GM23338 (cell line): ENCODE results near the gene RFFL. TPM values are rescaled to one million over a fixed set of nuclear protein-coding genes. Genes with fewer than 3 reads are reported as not detected.

ENCODE experiments used
- CREB1 ChIP-seq: fragments of 250-450 bp; sonication (Bioruptor Pico); IDR thresholded peaks from 2 replicates; pipeline ENCODE4 v1.5.0; 2020; ENCODE audit warnings: low read depth, mild to moderate bottlenecking, moderate library complexity
- EZH2 ChIP-seq: fragments of 200-600 bp; sonication (generic); IDR thresholded peaks from one replicate; pipeline ENCODE4 v1.8.0; 2017; ENCODE audit warnings: antibody characterized with exemption, mild to moderate bottlenecking, low read depth; ENCODE audit not compliant: unreplicated experiment
- EZH2phosphoT487 ChIP-seq: fragments of 200-600 bp; sonication (generic); IDR thresholded peaks from one replicate; pipeline ENCODE4 v1.8.1; 2018; ENCODE audit warnings: antibody characterized with exemption; ENCODE audit not compliant: unreplicated experiment
- JUNB ChIP-seq: IDR thresholded peaks from one replicate; pipeline ENCODE4 v1.6.1; 2016; ENCODE audit warnings: antibody characterized with exemption; ENCODE audit not compliant: unreplicated experiment
- NANOG ChIP-seq: IDR thresholded peaks from 2 replicates; pipeline ENCODE4 v1.6.1; 2016; ENCODE audit warnings: antibody characterized with exemption, borderline replicate concordance
- POLR2AphosphoS5 ChIP-seq: IDR thresholded peaks from 2 replicates; pipeline ENCODE4 v1.6.1; 2016; ENCODE audit warnings: antibody characterized with exemption, low read depth
- STAT1 ChIP-seq: IDR thresholded peaks from one replicate; pipeline ENCODE4 v1.6.1; 2016; ENCODE audit warnings: antibody characterized with exemption; ENCODE audit not compliant: unreplicated experiment
- ZNF114 ChIP-seq: fragments of 250-450 bp; sonication (Bioruptor Pico); IDR thresholded peaks from 2 replicates; pipeline ENCODE4 v1.5.0; 2020; ENCODE audit warnings: mild to moderate bottlenecking, moderate library complexity
- ZNF331 ChIP-seq: fragments of 250-450 bp; sonication (Bioruptor Pico); IDR thresholded peaks from 2 replicates; pipeline ENCODE4 v1.5.0; 2020; ENCODE audit warnings: low read depth, mild to moderate bottlenecking, moderate library complexity
- ZNF462 ChIP-seq: fragments of 250-450 bp; sonication (Bioruptor Pico); IDR thresholded peaks from 2 replicates; pipeline ENCODE4 v1.5.0; 2020; ENCODE audit warnings: mild to moderate bottlenecking, moderate library complexity
- polyA plus RNA-seq: library from polyadenylated mRNA; unstranded; fragments of >200 nt; fragmentation: Nextera tagmentation; extraction: Ambion mirVana; gene quantifications from 2 replicates; pipeline ENCODE4 v1.2.1, GENCODE V29; 2016
- total RNA-seq: library from RNA; depleted of rRNA; stranded (reverse); fragments of >200 nt; shearing (Covaris generic); gene quantifications from 2 replicates; pipeline ENCODE4 v1.2.3, GENCODE V29; 2014
- TF ChIP-seq, protein P1 (sequence below): IDR thresholded peaks from one replicate; pipeline ENCODE4 v1.6.1; 2018; ENCODE audit warnings: antibody characterized with exemption; ENCODE audit not compliant: unreplicated experiment

Gene RFFL
- total and polyA plus RNA-seq, 2 experiments from 2014 or later: 4.1 to 22.2 TPM

DNA sequence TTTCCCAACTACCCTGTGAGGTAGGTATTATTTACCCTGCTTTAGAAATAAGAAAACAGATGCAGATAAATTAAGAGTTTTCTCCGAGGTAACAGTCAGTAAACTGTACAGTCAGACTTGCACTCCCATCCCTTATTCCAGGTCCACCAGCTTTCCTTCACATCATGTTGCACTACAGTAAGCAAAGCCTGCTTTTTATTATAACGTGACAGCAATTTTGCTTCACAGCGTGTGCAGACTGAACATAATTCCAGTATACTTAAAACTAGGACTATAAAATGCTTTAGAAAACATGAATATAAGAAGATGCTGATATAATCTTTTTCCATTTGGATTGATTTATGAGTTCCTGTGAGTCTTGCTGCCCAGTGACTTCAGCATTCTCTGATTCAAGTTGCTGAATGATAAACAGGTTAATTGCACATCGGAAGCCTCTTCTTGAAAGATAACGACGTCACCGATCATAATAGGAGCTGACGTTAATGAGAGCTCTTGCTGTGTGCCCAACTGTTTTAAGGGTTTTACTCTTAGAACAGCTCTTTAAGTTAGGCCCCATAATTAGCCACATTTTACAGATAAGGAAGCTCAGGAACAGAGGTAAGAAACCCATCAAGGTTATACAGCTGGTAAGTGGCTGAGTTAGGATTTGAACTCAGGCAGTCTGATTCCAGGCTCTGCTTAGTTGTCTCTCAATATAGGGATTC, 81.8 kb downstream of the RFFL start (continued):
- no peak for TF ChIP-seq ZNF462 (CRISPR knock-in tag)
- TF ChIP-seq JUNB: no peak
- no peak for TF ChIP-seq STAT1
- TF ChIP-seq ZNF114: no peak
- TF ChIP-seq EZH2phosphoT487: no peak
- no peak for TF ChIP-seq ZNF331 (CRISPR knock-in tag)
- no peak for TF ChIP-seq CREB1 (CRISPR knock-in tag)
- no peak for TF ChIP-seq EZH2
- TF ChIP-seq NANOG: no peak
- TF ChIP-seq, protein P1, sequence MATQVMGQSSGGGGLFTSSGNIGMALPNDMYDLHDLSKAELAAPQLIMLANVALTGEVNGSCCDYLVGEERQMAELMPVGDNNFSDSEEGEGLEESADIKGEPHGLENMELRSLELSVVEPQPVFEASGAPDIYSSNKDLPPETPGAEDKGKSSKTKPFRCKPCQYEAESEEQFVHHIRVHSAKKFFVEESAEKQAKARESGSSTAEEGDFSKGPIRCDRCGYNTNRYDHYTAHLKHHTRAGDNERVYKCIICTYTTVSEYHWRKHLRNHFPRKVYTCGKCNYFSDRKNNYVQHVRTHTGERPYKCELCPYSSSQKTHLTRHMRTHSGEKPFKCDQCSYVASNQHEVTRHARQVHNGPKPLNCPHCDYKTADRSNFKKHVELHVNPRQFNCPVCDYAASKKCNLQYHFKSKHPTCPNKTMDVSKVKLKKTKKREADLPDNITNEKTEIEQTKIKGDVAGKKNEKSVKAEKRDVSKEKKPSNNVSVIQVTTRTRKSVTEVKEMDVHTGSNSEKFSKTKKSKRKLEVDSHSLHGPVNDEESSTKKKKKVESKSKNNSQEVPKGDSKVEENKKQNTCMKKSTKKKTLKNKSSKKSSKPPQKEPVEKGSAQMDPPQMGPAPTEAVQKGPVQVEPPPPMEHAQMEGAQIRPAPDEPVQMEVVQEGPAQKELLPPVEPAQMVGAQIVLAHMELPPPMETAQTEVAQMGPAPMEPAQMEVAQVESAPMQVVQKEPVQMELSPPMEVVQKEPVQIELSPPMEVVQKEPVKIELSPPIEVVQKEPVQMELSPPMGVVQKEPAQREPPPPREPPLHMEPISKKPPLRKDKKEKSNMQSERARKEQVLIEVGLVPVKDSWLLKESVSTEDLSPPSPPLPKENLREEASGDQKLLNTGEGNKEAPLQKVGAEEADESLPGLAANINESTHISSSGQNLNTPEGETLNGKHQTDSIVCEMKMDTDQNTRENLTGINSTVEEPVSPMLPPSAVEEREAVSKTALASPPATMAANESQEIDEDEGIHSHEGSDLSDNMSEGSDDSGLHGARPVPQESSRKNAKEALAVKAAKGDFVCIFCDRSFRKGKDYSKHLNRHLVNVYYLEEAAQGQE: no peak
- no peak for TF ChIP-seq POLR2AphosphoS5
